ENCODE measurements around the gene ASCL3. TPM values are rescaled to one million over a fixed set of nuclear protein-coding genes. Genes with fewer than 3 reads are reported as not detected.

The ASCL3 gene
- total RNA-seq, 1 experiment from 2014 or later = not detected

DNA sequence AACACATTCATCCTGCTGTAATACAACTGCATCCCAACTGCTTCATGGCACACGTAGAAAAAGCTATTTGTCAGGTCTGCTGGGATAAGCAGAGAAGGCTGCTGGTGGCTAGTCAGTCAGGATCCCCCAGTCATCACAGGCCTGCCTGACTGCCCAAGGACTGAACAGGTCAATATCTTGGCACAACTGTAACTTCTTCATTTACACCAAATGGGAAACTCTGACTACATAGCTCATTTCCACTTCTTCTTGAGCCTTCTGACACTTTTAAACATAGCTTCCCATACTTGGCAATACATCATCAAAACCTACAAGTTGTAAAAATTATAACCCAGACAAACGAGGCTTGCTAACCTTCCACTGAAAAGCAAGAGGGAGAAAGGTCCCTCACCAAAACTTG lies 18.6 kb upstream of the ASCL3 start:
- TF ChIP-seq, protein P1, sequence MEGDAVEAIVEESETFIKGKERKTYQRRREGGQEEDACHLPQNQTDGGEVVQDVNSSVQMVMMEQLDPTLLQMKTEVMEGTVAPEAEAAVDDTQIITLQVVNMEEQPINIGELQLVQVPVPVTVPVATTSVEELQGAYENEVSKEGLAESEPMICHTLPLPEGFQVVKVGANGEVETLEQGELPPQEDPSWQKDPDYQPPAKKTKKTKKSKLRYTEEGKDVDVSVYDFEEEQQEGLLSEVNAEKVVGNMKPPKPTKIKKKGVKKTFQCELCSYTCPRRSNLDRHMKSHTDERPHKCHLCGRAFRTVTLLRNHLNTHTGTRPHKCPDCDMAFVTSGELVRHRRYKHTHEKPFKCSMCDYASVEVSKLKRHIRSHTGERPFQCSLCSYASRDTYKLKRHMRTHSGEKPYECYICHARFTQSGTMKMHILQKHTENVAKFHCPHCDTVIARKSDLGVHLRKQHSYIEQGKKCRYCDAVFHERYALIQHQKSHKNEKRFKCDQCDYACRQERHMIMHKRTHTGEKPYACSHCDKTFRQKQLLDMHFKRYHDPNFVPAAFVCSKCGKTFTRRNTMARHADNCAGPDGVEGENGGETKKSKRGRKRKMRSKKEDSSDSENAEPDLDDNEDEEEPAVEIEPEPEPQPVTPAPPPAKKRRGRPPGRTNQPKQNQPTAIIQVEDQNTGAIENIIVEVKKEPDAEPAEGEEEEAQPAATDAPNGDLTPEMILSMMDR (IDR thresholded peaks at IDR 0.05; ENCODE audit: insufficient read depth in 1 of 2, low read depth in 1 of 2, low read length in 1 of 2, severe bottlenecking in 1 of 2, unreplicated experiment in 1 of 2) = no peak
- DNase-seq = no peak
- no TSS peak for BruUV-seq (replicated peaks)
- no peaks in the 10 kb centered on the region for H3K9me3 Mint-ChIP-seq (ENCODE audit: unreplicated experiment)
- H3K36me3 Mint-ChIP-seq (ENCODE audit: insufficient read depth, unreplicated experiment) = peaks cover 5% of the 10 kb centered on the region
- intact Hi-C loops (cut with micrococcal nuclease; ENCODE audit: unreplicated experiment) = no loop called here
- Histone ChIP-seq H3K9me3 (no peaks in the 10 kb centered on the region), H3K36me3 (ENCODE audit: control insufficient read depth, insufficient read depth, low read length) (no peaks in the 10 kb centered on the region), H3K27me3 (replicated peaks; ENCODE audit: control insufficient read depth, insufficient read depth, low read length) (no peaks in the 10 kb centered on the region), H3K4me3 (ENCODE audit: low read depth, low read length) (no peak overlapping the region), H3K4me1 (no peaks in the 10 kb centered on the region)
- H3K4me3 Mint-ChIP-seq (ENCODE audit: unreplicated experiment) = no peak overlapping the region
- H3K4me1 Mint-ChIP-seq (ENCODE audit: low read depth, unreplicated experiment) = peaks cover 6% of the 10 kb centered on the region
- POLR2A ChIA-PET = no interaction called here
- CTCF ChIA-PET = interaction anchor here (0.6 kb wide), 1 partner anchor 26 kb away, joined by 4 read pairs; no protein-coding TSS in a partner anchor
- H3K27me3 Mint-ChIP-seq (ENCODE audit: insufficient read depth, unreplicated experiment) = no peaks in the 10 kb centered on the region
- H3K27ac Mint-ChIP-seq (ENCODE audit: unreplicated experiment) = no peak overlapping the region

DNA sequence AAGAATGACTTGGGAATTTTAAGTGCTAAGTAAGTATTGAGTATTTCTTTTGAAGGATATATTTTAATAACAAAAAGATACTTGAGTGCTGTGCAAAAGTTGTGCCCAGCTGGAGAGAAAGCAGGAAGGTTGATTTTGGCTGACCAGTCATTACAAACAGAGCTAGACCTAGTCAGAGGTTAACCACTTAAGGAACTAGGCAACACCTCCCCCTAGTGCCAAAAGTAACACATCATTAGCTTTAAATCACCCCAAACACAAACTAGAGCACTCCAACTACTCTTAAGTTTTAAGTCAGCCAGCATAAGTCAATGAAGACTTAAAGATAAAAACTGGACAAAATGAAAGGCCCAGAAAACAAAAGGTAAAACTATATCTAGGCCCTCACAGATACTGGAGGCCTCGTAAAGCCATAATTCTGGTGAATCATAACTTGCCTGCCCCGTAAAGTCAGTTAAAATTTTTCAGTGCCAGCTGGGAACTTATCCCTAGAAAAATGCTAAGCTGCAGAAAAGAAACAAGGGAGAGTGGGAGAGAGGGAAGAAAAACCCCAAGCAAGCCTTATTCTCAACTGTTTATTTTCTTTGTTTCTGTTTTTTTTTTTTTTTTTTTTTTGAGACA lies 16.8 kb upstream of the ASCL3 start:
- BruUV-seq (replicated peaks) = no TSS peak
- peak; percentile 46 to 74 for DNase-seq
- Mint-ChIP-seq H3K36me3 (ENCODE audit: insufficient read depth, unreplicated experiment) (peaks cover 14% of the 10 kb centered on the region), H3K4me1 (ENCODE audit: low read depth, unreplicated experiment) (peaks cover 6% of the 10 kb centered on the region), H3K9me3 (ENCODE audit: unreplicated experiment) (no peaks in the 10 kb centered on the region), H3K4me3 (ENCODE audit: unreplicated experiment) (no peak overlapping the region), H3K27me3 (ENCODE audit: insufficient read depth, unreplicated experiment) (no peaks in the 10 kb centered on the region), H3K27ac (ENCODE audit: unreplicated experiment) (no peak overlapping the region)
- Histone ChIP-seq H3K4me1 (no peaks in the 10 kb centered on the region), H3K36me3 (ENCODE audit: control insufficient read depth, insufficient read depth, low read length) (no peaks in the 10 kb centered on the region), H3K9me3 (no peaks in the 10 kb centered on the region), H3K27me3 (replicated peaks; ENCODE audit: control insufficient read depth, insufficient read depth, low read length) (no peaks in the 10 kb centered on the region), H3K4me3 (ENCODE audit: low read depth, low read length) (no peak overlapping the region)
- ChIA-PET CTCF (interaction anchor here (0.5 to 2.1 kb wide), 33 partner anchors 17 to 736 kb away, joined by 3 to 42 read pairs (median 4); partner anchors contain the start of genes AKIP1, ASCL3, RPL27A and TRIM66), POLR2A (interaction anchor here (0.7 to 1.3 kb wide), 3 partner anchors 271 to 281 kb away, joined by 3 to 8 read pairs (median 6); partner anchors contain the start of genes RPL27A and TRIM66)
- intact Hi-C loops (cut with micrococcal nuclease; ENCODE audit: unreplicated experiment) = loop anchor here (1.0 to 2.0 kb wide), 6 partner anchors 24 to 271 kb away; no protein-coding TSS in a partner anchor
- TF ChIP-seq, protein P1 (IDR thresholded peaks at IDR 0.05; ENCODE audit: insufficient read depth in 1 of 2, low read depth in 1 of 2, low read length in 1 of 2, severe bottlenecking in 1 of 2, unreplicated experiment in 1 of 2) = peak; percentile 62 to 75

DNA sequence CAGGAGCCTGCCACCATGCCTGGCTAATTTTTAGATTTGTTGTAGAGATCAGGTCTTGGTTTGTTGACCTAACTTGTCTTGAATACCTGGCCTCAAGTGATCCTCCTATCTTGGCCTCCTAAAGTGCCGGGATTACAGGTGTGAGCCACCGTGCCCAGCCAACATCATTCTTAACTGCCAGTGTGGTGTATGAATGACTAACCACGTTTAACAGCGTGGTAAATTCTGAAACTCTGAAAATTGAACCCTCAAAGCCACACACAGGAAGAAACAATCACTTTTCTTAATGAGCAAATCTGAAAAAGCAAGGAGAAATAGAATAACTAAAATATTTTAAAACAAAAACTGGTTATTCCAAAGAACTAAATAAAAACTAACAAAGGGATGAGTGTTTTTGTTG lies 14.0 kb upstream of the ASCL3 start:
- ChIA-PET POLR2A (interaction anchor here (0.5 kb wide), 1 partner anchor 41 kb away, joined by 3 read pairs; no protein-coding TSS in a partner anchor), CTCF (no interaction called here)
- no peak overlapping the region for H3K4me3 ChIP-seq (ENCODE audit: low read depth, low read length)
- no peak overlapping the region for H3K27ac Mint-ChIP-seq (ENCODE audit: unreplicated experiment)
- H3K9me3 Mint-ChIP-seq (ENCODE audit: unreplicated experiment) = no peaks in the 10 kb centered on the region
- DNase-seq = no peak
- BruUV-seq (replicated peaks) = no TSS peak
- no peaks in the 10 kb centered on the region for H3K4me1 ChIP-seq
- TF ChIP-seq, protein P1 (IDR thresholded peaks at IDR 0.05; ENCODE audit: insufficient read depth in 1 of 2, low read depth in 1 of 2, low read length in 1 of 2, severe bottlenecking in 1 of 2, unreplicated experiment in 1 of 2) = no peak
- peaks cover 22% of the 10 kb centered on the region for H3K36me3 Mint-ChIP-seq (ENCODE audit: insufficient read depth, unreplicated experiment)
- intact Hi-C loops (cut with micrococcal nuclease; ENCODE audit: unreplicated experiment) = no loop called here
- no peaks in the 10 kb centered on the region for H3K9me3 ChIP-seq
- no peaks in the 10 kb centered on the region for H3K27me3 ChIP-seq (replicated peaks; ENCODE audit: control insufficient read depth, insufficient read depth, low read length)
- H3K4me1 Mint-ChIP-seq (ENCODE audit: low read depth, unreplicated experiment) = no peaks in the 10 kb centered on the region
- no peaks in the 10 kb centered on the region for H3K36me3 ChIP-seq (ENCODE audit: control insufficient read depth, insufficient read depth, low read length)
- no peak overlapping the region for H3K4me3 Mint-ChIP-seq (ENCODE audit: unreplicated experiment)
- H3K27me3 Mint-ChIP-seq (ENCODE audit: insufficient read depth, unreplicated experiment) = no peaks in the 10 kb centered on the region
